NB4 (cell line): ENCODE data around the gene PMEL.
A peak's percentile ranks its signal among the peaks of the same experiment; 100 is the strongest.
"Not testable (repeated sequence)": the region's sequence is repeated elsewhere in the genome, so short reads cannot be mapped to it uniquely, and the experiment has no call there.

Experiments
- DNase-seq: peaks from one replicate; pipeline ENCODE4 v3.0.0; 2010; ENCODE audit warnings: low read depth
- H3K4me3 ChIP-seq: one replicate; pipeline ENCODE4 v1.5.1; 2011; ENCODE audit warnings: mild to moderate bottlenecking, low read depth, low read length, moderate library complexity
- MYC ChIP-seq: IDR thresholded peaks from 2 replicates; pipeline ENCODE4 v1.6.1; 2011; ENCODE audit warnings: low read depth, low read length
- POLR2A ChIP-seq: IDR thresholded peaks from 2 replicates; pipeline ENCODE4 v1.6.1; 2011; ENCODE audit warnings: mild to moderate bottlenecking; ENCODE audit not compliant: insufficient read length; ENCODE audit errors: extremely low read depth
- TF ChIP-seq, protein P1 (sequence below): IDR thresholded peaks from 2 replicates; pipeline ENCODE4 v1.6.1; 2011; ENCODE audit warnings: low read depth, low read length
- TF ChIP-seq, protein P2 (sequence below): IDR thresholded peaks from one replicate; pipeline ENCODE4 v1.5.1; 2012; ENCODE audit warnings: low read depth, low read length

Gene PMEL

DNA sequence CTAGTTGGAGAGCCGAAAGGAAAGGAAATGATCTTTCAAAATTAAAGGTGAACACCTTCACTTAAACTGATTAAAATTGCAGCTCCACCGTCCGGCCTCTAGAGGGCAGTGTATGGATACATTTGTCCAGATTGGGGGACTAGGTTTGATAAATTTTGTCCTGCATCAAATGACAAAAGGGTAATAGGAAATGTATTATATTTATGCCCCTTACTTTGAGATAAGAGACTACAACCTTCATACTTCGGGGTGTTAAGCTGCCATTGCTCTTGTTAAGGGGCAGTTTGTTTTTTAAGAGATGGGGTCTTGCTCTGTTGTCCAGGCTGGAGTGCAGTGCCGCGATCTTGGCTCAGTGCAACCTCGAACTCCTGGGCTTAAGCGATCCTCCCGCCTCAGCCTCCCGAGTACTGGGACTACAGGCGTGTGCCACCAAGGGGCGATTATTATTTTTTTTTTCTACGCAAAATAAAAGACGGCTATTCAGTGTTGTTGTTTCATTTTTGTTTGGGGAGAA, 30.4 kb upstream of the PMEL start:
- DNase-seq = peak; percentile 71
- TF ChIP-seq MYC = no peak
- TF ChIP-seq, protein P1, sequence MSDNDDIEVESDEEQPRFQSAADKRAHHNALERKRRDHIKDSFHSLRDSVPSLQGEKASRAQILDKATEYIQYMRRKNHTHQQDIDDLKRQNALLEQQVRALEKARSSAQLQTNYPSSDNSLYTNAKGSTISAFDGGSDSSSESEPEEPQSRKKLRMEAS = no peak
- TF ChIP-seq, protein P2, sequence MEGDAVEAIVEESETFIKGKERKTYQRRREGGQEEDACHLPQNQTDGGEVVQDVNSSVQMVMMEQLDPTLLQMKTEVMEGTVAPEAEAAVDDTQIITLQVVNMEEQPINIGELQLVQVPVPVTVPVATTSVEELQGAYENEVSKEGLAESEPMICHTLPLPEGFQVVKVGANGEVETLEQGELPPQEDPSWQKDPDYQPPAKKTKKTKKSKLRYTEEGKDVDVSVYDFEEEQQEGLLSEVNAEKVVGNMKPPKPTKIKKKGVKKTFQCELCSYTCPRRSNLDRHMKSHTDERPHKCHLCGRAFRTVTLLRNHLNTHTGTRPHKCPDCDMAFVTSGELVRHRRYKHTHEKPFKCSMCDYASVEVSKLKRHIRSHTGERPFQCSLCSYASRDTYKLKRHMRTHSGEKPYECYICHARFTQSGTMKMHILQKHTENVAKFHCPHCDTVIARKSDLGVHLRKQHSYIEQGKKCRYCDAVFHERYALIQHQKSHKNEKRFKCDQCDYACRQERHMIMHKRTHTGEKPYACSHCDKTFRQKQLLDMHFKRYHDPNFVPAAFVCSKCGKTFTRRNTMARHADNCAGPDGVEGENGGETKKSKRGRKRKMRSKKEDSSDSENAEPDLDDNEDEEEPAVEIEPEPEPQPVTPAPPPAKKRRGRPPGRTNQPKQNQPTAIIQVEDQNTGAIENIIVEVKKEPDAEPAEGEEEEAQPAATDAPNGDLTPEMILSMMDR = peak; percentile 78
- no peak for TF ChIP-seq POLR2A
- H3K4me3 ChIP-seq = no peak overlapping the region

DNA sequence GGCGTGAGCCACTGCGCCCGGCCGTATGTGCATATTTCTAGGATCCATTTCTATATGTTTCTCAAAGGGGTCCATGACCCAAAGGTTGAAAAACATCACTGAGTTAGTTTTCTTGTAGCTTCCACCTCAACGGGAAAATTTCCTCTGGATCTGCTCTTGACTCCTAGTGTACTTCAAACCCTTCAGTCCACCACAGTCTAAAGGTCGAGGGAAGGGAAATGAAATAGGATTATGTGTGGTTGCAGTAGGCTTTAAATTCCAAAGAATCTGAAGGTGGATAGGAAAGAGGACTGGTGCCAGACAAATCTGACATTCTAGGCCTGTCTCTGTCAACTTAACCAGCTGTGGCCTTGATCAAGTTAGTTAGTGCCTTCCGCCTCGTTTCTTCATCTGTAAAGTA, 29.5 kb upstream of the PMEL start:
- no peak for DNase-seq
- no peak overlapping the region for H3K4me3 ChIP-seq
- TF ChIP-seq, protein P2 = no peak
- TF ChIP-seq POLR2A (no peak), MYC (no peak)
- TF ChIP-seq, protein P1 = no peak

DNA sequence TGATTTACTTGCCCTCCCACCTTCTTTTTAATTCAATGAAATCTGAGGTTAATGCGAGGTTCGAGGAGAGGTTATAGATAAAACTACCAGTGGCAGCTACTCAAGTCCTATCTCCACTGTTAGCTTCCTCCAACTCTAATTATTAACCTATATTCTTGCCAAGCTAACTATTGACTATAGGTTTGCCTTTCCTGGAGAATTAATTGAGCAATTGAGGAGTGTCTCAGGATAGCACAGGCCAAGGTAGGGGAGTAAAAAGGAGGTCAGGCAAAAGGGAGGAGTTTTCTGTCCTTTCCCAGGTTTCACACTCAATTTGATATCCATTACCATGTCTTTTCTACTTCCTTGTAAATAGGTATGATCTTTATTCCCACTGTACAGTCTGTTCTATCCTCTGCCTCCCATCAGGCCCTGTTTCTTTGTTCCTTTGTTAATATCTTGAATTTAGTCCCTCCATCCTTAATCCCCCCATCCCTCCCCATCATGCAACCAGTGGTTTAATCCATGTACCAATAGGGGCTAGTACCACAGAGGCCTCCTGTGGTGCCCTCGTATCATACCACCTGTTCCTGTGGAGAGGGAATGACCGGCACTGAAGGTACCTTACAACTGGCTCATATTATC, 27.5 kb upstream of the PMEL start:
- DNase-seq = no peak
- no peak overlapping the region for H3K4me3 ChIP-seq
- no peak for TF ChIP-seq POLR2A
- TF ChIP-seq, protein P1 = no peak
- TF ChIP-seq, protein P2 = no peak
- no peak for TF ChIP-seq MYC

DNA sequence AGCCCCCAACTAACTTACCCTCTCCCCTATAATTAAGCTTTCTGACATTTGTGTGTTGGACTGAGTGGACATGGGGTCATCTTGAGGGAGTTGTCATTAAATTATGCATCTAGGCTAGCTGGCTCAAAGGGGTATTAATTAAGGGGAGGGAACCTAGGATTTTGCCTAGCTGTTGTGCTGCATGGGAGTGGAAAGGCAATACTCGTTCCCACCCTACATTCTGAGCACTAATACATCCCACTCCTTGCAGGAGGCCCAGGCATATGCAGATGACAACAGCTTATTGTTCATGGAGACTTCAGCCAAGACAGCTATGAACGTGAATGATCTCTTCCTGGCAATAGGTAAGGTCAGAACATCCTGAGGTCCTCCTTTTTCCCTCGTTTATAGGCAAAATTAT, 25.3 kb upstream of the PMEL start:
- no peak overlapping the region for H3K4me3 ChIP-seq
- DNase-seq = no peak
- TF ChIP-seq MYC (no peak), POLR2A (no peak)
- TF ChIP-seq, protein P2 = no peak
- TF ChIP-seq, protein P1 = no peak

DNA sequence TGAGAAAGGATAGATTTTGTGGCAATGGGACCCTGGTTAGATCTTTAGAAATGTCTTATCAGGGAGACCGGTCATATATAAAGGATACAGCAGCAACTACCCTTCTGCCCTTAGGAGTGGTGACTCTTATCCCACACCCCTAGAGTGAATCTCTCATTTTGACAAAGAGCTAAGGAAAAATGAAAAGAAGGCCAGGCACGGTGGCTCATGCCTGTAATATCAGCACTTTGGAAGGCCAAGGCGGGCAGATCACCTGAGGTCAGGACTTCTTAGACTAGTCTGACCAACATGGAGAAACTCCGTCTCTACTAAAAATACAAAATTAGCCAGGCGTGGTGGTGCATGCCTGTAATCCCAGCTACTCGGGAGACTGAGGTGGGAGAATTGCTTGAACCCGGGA, 20.1 kb upstream of the PMEL start:
- H3K4me3 ChIP-seq, DNase-seq: not testable (repeated sequence)

DNA sequence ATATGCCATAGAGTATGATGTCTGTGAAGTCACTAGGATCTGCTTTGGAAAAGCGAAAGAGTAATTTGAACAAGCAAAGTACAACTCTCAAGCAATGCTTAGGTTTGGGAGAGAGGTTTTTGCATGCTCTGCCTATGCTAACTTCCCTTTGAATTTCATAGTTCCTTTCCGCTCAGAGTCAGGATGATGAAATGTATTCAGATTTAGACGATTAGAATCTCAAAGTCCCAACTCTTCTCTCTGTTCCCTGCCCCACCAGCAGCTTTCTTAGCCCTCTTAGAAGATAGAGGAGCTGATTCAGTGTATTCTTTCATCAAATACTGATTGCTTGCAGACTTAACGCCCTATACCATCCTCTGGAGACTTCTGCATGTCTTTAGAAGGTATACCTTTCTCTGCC, 19.5 kb upstream of the PMEL start:
- TF ChIP-seq, protein P2 = no peak
- TF ChIP-seq MYC = no peak
- no peak for TF ChIP-seq POLR2A
- DNase-seq = no peak
- no peak overlapping the region for H3K4me3 ChIP-seq
